Activated T-cell treated with anti-CD3 and anti-CD28 coated beads for 4 hours (primary cell): ENCODE data around the gene B3GALT6.

Experiments used
- DNase-seq: peaks from one replicate; pipeline ENCODE4 v3.0.0-alpha.2; 2020

Gene B3GALT6

DNA sequence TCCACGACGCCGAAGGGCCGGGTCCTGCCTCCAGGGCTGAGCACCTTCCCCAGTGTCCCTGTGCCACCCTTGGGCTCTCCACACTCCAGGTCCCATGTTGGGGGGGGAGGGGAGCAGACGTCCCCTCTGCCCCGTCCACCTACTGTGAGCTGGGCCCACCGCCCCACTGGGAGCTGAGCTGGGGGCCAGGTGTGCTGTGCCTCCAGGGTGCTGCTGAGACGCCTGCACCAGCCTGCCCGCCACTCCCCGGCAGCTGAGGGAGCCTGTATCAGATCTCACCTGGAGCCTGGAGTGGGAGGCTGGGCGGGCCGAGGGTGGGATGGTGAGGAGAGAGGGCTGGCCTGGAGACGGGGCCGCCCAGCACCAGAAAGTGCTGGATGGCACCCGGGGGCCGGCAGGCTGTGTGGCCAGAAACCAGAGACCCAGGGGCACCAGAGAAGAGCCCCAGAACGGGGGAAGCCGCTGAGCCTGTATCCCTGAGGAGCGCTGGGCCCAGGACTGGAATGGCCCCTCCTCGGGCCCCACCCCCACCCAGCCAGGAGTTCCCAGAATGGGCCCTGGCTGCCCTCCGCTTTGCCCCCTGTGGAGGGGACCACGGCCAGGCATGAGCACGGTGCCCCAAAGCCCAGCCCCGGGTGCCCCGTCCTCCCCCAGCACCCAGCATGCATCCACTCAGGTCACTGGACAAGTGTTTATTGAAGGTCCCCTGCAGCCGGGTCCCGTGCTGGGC lies 29.0 kb upstream of the B3GALT6 start:
- DNase-seq: no peak

DNA sequence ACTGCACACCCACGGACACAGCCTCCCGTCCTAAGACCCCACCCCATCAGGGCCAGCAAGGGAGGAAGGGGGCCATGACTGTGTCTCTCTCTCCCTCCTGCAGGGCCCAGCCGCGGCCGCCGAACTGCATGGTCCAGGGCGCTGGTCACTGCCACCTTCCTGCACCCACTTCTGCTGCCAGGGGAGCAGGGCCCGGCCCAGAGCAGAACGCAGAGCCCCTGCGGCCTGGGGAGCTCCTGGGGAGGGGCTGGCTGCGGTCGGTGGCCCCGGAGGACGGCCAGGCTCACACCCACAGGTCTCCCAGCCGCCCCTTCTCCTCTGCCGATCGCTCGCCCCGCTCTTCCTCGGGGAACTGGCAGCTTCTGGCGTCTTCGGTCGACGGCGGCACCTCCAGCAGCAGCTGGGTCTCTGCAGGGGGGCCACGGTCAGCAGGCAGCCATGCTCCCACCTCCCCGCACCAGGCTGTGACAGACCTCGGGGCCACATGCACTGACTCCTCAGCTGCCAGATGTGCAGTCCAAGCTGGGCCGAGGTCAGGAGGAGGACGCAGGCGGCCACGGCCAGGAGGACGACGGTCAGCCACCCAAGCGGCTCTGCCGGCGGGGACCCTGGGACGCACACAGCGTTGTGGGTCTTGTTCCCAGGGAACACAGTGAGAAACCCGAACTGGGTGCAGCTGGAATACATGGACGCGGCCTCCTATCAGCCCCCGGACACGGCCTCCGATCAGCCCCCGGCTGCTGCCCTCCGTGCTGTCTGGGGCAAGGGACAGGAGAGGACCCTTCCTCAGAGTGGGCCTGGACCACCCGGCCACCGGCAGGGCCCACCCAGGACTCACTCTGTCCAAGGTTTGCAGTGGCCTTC lies 28.2 kb upstream of the B3GALT6 start:
- no peak for DNase-seq

DNA sequence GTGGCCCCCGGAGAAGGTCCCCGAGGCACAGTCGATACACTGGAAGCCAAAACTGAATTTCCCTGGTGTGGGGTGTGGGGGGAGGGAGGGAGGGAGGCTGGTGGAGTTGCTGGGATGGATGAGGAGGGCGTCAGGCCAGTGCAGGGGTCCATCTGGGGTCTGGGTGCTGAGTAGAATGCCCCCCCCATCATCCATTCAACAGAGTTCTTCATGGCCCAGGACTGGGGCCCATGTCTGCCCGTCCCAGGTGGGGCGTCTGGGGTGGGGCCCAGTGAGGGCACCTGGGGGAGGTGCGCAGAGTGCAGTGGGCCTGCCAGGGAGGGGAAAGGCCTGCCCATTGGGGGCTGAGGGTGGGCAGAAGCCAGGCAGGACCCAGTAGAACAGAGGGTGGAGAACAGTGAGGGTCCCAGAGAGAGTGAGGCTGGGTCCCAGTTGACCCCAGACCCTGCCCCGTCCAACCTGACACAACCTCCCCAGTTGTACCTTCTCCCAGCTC lies 27.6 kb upstream of the B3GALT6 start:
- no peak for DNase-seq

DNA sequence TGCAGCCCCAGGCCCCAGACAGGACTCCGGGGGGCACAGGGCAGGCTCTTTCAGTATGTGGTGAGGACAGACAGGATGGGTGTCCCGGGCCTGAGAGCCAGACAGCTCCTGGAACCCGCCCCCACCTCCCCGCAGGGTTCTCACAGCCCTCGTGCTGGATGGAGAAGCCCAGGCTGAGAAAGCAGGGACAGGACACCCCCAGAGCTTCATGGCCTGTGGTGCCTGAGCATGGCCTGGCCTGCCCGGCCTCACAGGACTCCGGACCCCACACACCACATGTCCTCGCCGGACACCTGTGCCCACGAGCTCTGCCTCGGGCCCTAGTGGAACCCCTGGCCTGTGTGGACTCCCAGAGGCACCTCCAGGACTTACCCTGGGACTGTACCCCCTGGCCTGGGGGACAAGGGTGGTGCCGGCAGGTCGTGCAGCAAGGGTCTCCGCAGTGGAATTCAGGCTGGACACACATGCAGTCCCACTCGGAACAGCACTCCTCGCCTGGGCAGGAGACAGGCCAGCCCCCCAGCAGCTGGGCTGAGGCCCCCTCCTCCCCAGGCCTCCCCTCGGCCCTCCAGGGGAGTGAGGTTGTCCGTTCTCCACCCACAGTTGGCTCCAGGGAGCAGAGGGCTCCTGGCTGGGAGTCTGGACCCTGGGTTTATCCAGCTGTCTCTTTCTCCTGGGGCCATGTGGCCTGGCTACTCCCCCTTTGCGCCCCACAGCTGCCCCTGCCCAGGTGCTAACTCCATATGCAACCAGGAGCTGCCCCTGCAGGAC lies 26.9 kb upstream of the B3GALT6 start:
- no peak for DNase-seq

DNA sequence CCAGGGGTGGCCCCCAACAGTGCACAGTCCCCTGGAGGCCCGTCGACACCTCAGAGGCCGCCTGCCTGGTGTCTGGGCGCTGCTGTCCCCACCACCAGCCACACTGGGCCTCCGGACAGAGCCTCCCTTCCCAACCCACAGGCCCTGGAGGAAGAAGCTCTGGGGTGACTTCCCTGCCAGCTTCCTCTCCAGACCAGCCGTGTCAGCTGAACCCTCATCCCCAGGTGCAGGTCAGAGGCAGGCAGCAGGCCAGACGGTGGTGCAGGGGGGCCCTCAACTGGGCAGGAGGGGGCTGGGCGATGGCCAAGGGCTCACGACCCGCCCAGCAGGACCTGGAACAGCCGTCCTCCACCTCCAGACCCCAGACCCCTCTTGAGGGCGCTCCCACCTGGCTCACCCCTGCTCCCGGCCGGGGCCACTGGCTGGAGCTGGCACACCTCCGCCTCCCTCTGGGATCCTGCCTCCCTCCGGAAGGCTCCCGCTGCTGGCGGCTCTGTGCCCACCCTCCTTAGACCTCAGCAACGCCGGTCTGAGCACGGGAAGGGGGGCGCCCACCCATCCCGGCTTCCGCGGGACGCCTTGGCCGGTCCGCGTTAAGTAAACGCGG lies 26.2 kb upstream of the B3GALT6 start:
- no peak for DNase-seq

DNA sequence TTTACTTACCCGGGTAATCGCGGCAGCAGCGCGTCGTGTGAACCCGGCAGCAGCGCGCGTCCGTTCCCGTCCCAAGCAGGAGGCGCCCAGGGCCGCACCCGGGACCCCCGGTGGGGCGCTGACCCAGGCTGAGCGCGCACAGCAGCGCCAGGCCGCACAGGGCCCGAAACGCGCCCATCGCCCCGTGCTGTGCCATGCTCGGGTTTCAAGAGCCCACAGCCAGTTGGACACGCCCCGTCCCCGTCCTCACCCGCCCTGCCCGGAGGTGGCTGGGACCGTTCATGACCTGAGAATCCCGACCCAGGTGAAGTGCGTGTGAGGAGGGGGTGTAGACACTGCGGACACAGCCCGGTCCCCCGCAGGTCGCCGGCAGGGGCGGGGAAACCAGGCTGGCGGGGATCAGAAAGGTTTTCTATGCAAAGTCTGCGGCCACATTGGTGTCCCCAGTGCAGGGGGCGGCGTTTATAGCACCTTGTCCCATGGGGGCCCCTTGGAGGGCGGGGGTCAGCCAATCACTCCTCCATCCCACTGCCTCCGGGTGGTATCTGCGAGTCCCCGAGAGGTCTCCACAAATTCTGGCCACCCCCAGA lies 25.6 kb upstream of the B3GALT6 start, which contains the start of gene TNFRSF18:
TSS of gene TNFRSF18 (minus strand) at position 217 of the 590 bp plus-strand sequence. CDS start at position 196, 21 bp downstream.
- DNase-seq: no peak

DNA sequence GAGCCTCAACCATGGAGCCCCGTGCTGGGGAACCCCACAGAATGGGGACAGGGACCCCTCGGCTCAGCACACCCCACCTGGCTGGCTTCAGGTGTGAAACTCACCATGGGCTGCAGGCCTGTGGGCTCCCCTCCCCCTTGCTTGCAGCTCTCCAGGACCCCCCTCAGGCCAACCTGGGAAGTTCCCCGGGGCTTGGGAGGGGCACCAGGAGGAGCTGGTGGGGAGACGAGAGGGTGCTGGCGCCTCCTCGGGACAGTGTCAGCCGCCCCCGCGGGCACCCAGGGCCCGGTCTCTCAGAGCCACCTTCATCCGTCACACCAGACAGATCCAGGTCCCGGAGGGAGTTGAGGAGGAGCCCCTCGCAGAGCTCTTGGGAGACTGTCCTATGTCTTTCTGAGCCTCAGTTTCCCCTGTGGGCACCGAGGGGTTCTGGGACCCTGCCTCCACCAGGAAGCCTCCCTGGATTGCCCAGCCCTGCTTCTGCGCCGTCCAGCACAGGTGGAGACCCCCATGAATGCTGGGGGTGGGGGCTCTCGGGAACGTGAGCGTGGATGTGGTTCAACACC lies 25.0 kb upstream of the B3GALT6 start:
- no peak for DNase-seq

DNA sequence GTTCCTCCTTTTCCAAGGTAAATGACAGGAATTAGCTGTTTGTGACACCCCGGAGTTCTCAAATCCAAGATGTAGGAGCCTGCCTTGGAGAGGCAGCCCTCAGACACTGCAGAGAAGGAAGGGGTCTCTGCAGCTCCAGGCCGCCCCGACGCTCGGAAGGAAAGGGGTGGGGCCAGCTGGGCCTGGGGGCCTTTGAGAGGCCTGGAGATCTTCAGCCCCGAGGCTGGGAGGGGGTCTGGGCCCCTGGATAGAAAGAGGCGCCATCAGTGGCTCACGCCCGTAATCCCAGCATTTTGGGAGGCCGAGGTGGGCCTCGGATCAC lies 24.5 kb upstream of the B3GALT6 start:
- DNase-seq: no peak

DNA sequence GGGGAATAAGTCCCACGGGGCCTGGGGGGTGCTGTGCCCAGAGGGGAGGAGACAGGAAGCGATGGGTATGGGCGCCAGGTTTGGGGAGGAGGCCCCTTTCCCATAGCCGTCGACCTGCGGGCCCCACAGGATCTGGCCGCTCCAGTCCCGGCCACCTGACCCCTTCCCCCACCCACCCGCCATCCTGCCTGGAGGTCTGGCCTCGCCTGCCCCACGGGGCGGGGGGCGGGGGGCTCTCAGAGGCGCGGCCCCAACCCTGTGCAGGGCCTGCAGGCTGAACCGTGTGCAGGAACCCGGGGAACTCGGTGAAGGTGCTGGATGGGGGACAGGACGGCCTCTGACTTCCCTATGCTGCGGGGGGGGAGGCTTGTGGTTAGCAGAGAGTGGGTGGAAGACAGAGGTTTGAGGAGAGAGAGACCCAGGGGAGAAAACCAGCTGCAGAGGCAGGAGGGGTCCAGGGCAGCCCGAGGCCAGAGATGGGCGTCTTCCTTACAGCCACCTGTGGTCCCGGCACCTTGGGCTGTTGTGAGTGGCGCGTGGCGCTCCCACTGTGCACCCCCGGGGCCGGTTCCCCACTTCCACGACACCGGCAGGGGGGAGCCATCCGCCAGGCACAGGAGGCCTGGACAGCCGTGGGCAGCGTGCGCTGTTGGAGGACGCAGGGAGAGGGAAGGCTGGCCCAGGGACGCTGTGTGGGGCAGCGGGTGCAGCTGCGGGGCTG lies 23.2 kb upstream of the B3GALT6 start:
- peak; percentile 55 for DNase-seq

DNA sequence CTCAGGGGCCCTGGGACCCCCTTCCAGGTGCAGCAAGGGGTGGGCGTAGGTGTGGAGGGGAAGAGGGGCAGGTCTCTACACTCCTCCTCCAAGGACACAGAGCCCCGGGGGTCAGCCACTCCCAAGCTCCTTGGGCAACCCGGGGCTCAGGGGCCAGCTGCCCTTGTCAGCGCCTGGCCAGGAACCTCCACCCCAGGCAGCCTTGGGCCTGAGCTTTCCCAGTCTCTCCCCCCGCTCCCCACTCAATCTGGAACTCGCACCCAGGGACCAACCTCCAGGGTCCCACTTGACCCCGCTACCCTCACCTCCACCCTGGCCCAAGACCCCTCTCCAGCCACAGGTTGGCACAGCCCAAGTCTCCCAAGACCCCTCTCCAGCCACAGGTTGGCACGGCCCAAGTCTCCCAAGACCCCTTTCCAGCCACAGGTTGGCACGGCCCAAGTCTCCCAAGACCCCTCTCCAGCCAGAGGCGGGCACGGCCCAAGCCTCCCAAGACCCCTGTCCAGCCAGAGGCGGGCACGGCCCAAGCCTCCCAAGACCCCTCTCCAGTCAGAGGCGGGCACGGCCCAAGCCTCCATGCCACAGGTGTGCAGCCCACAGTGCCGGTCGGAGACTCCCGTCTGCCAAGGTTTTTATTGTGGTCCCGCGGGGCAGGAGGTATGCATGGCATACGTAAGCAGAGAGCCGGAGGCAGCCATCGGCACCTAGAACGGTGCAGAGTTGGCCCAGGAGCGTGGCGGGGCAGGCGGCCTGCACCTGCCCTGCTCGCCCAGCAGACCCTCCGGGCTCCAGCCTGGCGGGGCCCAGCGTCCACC lies 21.1 kb upstream of the B3GALT6 start:
- no peak for DNase-seq

DNA sequence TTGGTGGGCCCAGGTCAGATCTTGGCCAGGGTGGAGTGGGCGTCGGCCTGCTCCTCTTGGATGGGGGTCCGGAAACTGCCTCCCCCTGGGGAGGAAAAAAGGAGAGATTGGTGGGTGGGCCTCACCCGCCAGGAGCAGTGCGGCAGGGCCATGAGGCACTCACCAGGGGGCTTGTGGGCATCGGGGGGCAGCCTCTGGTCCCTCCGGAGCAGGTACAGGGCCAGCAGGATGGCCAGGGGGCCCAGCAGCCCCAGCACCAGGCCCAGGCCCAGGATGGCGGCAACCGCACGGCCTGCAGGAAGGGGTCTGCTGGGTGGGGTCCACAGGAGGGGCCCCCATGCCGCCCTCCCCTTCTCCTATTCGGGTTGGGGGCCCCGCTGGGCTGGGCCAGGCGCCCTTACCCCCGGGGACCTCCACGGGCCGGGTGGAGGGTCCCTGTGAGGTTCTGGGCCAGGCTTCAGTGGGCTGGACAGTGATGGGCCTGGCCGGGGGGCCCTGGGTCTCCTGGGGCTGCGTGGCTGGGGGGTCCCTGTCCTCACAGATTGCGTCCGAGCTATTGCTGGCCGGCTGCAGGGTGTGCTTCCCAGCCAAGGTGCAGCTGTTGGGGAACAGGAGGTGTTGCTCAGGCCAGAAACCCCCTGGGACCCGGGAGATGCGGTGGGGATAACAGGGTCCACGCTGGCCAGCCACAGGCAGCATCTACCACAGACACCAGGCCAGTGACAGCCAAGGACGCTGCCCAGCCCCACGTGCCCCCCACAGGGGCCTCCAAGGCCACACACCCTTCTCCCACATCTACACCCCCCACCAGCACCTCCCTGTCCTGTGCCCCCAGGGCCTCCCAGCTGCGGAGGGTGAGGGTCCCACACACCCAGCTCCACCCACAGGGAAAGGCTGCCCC lies 20.2 kb upstream of the B3GALT6 start:
- DNase-seq: no peak

DNA sequence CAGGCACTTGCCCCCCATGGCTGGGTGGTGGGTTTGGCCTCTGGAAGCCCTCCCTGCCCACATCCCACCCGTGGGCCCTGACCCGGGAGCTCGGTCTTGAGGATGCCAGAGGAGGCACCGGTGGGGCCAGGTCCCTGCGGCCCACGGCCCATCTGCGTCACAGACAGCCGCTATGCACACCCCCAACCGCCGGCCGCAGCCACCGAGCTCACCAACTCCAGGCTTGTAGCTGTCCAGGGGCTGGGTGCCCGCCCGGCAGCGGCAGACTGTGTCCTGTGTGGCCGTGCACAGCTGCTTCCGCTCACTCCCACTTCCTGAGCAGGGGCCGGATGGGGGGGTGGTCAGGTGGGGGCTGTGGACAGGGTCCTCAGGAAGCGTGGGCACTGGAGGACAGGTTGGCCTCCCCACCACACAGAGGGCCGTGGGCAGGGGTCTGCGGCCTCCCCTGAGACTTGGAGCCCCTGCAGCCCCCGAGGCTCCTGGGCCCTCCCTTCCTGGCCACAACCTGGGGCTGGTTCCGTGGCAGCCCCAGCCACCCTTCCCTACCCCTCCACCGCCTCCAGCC lies 19.2 kb upstream of the B3GALT6 start:
- no peak for DNase-seq

DNA sequence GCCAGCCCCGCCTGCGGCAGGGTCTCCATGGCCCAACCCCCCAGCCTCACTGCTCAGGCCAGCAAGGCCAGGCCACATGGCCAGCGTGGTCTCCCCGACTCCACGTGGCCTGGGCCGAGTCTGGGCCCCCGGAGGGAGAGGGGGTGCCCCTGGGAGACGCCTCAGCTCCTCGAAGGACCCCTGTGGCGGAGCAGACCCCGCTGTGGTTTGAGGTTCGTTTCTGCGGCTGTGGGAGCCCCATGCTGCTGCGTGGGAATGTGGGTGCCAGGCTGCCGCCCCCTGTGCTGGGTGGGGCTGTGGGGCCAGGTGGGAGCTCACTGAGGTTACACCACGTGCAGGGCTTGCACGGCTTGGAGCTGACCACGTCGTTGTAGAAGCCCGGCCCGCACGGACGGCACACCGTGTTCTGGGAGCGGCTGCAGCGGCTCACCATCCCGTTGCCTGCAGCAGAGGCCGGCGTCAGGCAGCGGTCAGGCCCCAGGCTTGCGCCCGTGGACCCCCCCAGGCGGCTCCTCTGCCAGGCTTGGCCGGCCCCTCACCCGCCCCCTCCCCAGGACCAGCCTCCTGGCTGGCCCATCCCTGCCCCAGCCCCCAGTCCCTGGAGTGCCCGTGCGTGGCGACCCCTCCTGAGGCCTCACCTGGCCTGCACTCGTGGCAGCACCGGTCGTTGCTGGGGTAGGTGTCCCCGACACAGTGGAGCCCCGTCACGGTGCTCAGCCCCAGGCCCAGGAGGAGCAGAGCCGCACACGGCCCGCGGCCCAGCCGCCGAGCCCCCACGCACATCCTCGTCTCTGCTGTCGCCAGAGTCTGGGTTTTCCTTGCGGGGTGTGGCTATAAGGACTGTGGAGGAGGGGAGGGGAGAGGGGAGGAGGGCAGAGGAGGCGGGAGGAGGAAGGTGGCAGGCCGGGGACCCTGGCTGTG lies 18.4 kb upstream of the B3GALT6 start, which contains the start of gene TNFRSF4:
TSS of gene TNFRSF4 (minus strand) at position 809 of the 921 bp plus-strand sequence. CDS start at position 783, 26 bp downstream.
- no peak for DNase-seq

DNA sequence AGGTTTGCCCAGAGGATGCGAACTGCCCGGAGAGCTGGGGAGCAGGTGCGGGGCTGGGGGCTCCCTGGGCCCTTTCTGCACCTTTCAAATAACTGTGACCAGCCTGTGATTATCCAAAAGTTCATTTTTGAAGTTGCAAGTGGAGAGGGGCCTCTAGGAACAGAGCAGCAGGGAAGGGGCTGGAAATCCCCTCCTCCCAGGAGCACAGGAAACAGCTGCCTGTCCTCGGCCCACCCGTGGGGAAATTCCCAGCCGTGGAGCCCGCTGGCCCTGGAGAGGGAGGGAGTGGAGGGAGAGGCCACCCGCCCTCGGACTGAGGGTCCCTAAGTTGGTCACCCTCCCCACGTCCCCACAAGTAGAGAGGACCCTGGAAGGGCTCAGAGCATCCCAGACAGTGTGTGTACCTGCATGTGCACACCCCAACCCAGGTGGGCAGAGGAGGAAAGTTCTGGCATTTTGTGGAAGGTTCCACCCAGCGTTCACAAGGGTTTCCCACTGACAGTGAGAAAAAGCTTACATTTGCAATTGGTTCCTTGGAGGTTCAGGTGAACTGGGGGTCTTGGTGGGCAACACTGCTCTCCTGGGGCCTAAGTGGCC lies 16.9 kb upstream of the B3GALT6 start:
- no peak for DNase-seq

DNA sequence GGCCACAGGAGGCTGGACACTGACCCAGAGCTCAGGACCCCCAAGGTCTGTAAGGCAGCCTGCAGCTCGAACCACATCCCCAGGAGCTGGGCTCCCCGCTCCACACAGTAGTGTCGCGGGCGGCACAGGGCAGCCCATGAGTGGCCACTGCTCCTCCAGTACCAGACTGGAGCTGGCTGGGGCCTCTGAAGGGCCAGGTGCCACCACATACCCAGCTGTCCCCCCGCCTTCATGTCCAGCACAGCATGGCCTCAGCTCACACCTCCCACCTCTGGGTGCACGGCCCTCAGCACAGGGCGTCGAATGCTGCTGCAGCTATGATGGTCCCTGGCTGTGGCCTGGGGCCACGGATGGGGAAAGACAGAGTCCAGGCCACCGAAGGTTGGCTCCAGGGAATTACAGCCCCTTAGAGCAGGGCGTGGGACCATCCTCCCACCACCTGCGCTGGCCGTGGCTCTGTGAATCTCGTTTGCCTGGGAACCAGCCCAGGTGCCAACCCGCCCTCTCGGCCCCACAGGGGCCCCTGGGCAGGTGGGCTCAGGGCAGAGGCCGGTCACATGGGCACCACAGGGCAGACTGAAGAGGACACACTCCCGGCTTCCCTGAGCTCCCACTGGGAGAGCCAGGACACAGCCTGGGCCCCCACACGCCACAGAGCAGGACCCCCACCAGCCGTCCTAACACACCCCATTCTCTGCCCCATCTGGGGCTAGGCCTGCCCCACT lies 16.0 kb upstream of the B3GALT6 start:
- no peak for DNase-seq

DNA sequence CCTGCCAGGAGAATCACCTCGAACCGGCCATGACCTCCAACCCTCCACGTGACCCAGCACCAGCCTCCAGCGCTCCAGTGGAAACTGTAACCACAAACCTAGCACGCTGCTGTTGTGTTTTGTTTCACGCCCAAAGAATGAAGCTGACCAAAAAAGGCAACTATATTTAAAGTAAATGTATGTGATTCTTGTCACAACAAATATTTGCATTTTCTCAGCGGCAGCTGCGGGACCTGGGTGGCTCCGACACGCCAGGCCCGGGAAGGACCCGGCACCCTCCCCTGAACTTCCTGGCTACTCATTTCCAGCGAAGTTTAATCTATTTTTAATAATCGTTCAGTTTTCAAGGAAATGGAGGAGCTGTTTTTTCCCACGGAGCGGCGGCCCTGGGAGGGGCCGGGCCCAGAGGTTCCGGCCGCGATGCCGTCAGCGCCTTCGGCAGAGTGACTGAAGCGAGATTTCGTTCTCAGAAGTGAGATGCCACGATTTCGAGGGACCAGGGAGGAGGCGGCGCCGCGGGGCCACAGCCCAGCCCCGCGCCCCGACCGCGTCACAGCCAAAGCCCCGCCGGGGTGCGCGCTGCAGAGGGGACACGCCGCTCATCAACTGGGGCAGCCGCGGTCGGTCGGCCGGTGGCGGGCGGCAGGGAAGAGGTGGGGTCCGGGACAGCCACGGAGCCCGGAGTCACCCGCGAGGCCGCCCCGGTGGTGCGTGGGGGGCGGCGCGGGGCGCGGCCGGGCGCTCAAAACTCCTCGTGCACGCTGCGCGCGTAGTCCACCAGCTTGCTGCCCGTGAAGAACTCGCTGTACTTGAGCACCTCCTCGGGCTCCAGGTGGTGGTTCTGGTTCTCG lies 15.0 kb upstream of the B3GALT6 start:
- no peak for DNase-seq
